Measurements from ENCODE around the gene TOM1L1.

TOM1L1 gene

GRCh38 chr17:55002458-55002857 lies 101.8 kb downstream of the TOM1L1 start:
- no peak for DNase-seq

- DNase-seq: no peak
Observed at GRCh38 chr17:55004484-55004883, 103.8 kb downstream of the TOM1L1 start.

- no peak for DNase-seq
Observed at GRCh38 chr17:55005520-55005919, 104.9 kb downstream of the TOM1L1 start.
